T1000 (cell line): Measurements from ENCODE around the gene B4GALT5.
A peak's percentile ranks its signal among the peaks of the same experiment; 100 is the strongest.
"Not testable (repeated sequence)": the region's sequence is repeated elsewhere in the genome, so short reads cannot be mapped to it uniquely, and the experiment has no call there.

Experiments
- DNase-seq: peaks from one replicate; lab custom pipeline; 2025; ENCODE audit warnings: mixed read lengths; lab: John Stamatoyannopoulos, UW

Gene B4GALT5

DNA sequence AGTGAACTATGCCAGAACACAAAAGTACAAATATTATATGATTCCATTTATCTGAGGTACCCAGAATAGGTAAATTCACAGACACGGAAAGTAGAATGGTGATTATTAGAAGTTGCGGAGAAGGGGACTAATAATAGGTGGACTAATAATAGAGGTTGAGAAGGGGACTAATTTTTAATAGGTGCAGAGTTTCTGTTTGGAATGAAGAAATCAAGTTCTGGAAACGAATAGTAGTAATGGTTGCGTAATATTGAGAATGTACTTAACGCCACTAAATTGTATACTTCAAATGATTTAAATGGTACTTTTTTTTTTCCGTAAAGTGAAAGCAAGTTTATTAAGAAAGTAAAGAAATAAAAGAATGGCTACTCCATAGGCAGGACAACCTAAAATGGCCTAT is 33.2 kb downstream of the B4GALT5 start:
- no peak for DNase-seq

DNA sequence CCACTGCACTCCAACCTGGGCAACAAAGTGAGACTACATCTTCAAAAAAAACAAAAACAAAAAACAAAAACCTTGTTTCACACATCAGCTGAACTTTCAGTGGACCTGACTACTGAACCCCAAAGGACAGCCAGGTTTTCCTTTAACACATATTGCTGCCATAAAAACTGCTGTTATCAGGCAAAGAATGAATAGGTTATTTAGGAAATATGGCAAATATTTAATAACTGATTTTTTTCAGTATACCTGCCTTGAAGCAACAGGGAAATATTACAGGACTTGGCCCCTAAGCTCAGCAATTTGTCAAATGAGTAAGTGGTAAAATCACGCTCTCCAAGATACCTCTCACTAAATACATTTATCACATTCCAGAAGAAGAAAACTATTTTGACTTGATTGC is 34.0 kb downstream of the B4GALT5 start:
- DNase-seq = no peak

DNA sequence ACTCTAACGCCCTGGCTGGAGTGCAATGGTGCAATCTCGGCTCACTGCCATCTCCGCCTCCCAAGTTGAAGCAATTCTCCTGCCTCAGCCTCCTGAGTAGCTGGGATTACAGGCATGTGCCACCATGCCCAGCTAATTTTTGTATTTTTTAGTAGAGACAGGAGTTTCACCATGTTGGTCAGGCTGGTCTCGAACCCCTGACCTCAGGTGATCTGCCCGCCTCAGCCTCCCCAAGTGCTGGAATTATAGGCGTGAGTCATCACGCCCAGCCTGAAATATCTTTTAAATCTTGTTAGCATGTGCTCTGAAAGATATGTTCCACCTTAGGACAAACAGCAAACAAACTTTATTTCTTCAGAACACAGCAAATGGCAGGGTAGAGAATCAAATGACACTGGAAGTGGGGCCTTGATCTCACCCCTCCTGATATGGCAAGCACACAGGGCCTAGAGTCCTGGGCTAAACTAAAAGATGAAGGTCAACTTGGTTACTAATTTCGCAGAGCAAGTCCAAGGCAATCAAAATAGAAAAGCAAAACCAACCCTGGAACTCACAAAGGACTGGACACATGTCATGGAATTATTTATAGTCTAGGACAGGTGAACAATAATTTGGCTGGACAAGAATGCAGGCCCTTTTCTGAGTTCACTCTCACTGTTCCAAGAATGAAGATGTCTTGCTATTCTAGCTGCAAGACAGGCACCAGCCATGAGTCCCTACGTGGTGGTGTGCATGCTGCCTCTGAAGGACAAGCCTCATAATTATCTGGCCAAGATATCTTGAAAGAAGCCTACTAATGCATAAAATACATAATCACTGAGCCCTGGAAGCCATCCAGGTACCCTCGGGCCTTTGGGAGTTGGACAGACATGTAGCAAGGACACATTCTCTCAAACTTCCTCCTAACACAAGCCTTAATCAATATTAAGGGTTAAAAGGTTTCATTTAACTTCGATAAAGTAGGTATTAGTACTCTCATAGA is 35.6 kb downstream of the B4GALT5 start:
- DNase-seq = no peak

DNA sequence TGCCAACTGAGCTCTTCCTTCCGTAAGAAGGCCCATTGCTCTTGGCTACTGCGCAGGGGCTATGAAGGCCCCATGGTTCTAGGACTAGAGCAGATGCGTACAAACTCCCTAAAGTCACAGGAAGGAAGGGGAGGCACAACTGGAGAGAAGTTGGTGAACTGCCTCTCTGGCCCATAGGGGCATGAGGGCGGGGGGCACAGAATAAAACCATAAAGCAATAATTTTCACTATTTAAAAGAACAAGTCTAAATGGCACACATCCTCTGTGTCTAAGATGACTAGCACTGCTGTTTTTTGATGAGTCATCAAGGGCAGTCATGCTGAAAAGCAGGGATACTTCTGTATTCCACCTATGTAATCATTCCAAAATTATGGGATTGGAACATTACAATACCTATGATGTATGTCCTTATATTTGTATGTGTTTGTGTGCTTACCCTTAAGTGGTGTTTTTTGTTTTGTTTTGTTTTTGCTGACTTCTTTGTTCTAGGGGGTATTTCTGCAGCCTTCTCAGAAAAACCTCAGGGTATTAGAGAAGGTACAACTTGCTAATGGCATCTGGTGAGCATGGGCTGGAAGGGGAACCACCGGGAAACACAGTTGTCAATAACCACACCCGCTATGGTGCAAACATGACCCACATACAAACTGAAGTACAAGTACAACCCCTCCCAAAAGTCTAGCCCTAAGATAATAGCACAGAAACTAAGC is 36.9 kb downstream of the B4GALT5 start:
- no peak for DNase-seq

DNA sequence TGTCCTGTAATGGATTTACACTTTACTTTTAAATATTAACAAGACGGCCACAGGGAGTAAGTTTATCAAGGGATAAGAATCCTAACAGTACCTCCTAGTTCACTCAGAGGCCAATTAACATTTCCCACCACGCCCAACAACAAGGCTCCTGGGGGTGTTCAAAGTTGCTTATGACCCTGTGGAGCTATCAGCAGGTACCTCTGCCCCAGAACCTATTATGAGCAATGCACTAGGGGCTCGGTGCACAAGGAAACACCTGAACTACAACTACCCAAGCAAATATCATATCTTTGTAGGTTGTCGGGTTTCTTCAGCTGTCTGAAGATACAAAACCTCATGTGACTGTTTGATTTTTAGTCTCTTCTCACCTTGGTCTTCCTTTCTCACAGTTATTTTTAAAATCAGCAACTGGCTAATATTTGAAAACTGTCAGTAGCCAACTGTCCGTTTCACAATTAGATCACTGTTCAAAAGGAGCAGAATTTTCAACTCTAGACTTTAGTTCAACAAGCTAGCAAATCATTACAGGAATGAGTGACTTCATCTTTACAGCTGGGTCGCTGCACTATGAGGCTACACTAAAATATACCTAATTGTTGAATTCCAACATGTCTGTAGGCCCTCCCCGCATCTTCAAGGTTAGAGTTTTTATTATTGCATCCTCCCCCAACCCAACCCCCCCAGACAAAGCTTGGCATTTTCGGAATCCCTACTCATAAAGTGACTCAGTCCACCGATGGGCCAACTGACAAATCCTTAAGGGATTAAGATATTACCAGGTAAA is 38.1 kb downstream of the B4GALT5 start:
- DNase-seq = no peak

DNA sequence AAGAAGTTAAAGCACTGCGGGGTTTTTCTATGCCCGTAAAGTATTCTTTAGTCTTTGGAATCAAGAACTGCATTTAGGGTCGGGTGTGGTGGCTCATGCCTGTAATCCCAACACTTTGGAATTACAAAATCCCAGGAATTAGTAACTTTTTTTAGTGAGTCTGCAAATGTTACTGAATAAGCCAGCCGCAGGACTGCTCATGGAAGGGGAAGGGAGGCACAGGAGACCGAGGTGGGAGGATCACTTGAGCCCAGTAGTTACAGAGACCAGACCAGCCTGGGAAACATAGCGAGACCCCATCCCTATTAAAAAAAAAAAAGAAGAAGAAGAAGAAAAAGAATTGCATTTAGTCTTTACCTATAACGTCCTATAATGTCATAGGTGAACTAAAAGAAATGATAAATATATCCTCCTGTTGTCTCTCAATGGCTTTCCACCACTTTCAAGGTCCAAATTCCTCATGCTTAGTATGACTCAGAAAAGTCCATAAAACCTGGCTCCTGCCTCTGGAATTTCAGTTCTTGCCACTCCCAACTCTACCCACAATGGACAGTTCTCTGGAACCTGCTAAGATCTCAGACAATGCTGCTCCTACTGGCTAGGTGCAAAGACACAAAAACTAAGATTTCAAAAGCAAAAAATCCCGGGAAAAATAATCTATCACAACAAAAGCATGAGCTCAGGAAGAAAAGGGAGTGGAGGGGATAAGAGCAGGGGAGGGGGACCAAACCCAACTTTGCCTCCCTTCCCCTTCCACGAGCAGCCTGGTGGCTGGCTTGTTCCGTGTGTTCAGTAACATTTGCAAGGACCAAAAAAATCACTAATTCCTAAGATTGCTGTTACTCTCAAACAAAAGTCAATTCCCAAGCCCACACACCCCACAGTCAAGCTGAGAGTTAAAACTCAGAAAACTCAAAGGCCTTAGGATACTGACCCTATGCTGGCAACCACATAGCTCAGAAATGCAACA is 39.0 kb downstream of the B4GALT5 start:
- DNase-seq = peak; percentile 25

DNA sequence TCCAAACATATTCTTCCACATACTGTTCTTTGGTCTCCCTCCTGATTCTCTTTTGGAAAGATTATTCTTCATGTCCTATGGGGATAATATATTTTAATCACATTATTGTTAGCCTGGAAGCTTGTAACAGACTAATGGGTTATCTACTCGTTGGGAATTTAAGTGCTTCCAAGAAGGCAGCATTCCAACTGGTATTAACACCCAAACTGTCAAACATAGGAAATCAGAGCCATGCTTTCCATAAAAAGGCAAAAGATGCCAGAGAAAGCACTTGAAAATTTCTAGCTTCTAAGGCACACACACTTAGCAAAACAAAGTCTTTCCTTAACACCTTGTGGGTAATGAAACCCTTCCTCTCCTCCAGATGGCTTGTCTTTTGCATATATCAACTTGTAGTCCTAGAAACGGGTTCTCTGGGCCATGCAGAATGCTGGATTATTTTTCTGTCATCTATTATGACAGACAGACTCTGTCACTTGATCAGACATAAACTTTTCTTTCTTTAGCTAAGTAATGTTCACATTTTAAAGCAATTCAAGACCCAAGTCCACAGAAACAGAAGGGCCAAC is 41.5 kb downstream of the B4GALT5 start:
- no peak for DNase-seq

DNA sequence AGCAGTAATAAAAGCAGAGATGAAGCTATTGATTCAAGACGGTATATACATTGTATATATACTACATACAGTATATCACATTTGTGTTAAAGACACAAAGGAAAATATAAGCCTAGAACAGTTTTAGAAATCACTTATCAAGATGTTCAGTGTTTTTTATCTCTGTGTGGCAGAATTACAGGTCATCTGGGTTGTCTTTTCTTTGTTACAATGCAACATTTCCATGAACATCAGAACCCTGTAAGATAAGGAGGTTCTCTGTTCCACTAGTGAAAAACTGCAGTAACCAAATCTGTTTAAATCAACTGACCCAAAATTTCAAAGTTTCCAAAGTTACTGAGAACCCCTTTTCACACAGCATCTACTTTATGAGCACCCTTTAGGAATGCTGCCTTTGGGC is 42.2 kb downstream of the B4GALT5 start:
- DNase-seq = no peak

DNA sequence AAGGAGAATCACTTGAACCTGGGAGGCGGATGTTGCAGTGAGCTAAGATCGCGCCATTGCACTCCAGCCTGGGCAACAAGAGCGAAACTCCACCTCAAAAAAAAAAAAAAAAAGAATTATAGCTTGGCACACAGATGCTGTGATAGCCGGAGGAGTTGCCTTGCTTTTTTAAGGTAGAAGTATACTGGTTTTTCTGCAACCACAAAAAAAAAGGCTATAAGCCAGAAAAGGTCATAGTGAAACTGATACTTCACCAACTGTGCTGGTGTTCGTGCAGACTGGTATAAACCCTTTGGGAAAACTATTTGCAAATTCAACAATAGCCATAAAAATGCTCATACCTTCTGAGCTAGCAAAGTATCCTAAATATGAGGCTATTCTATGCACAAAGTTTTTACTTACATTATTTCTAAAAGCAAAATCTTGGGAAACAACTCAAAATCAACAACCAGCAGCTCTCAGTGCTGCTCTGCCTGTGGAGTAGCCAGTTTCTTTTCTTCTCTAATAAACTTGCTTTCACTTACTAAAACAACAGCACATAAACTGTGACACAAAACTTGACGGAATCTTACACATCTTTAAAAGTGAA is 44.0 kb downstream of the B4GALT5 start:
- no peak for DNase-seq

DNA sequence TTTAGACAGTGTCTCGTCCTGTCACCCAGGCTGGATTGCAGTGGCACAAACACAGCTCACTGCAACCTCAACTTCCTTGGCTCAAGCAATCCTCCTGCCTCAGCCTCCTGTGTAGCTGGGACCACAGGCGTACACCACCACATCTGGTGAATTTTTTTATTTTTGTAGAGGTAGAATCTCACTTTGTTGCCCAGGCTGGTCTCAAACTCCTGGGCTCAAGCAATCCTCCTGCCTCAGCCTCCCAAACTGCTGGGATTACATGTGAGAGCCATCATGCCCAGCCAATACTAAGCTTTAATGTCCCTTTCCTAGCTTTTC is 44.8 kb downstream of the B4GALT5 start:
- not testable (repeated sequence) for DNase-seq

DNA sequence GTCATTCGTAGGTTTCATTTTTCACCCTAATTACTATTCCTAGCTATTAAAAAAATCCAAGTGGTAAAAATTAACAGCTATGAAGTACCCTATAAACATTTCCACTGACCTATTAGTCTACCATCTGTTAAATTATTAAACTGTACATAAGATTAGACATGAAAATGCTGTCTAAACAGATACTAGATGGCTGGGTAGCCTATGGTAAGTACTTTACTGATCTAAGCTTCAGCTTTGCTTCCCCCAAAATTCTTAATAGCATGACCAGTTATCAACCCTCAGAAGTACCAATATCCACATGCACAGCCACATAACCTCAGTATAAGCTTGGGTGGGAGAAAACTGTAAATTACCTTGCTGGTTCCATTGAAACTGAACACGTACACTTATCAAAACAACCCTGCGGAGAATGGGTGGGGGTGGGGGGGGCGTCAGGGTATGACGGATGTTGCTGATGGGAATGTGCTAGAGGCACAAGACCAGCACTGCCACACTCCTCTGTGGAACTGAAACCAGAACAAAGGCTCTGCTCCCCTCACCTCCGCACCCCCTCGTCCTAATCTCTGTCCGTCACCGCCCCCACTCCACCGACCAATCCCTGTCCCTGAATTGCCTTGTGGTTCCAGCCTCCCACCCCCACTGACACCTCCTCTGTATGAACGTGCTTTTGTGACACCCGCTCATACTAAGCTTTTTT is 45.3 kb downstream of the B4GALT5 start:
- no peak for DNase-seq

DNA sequence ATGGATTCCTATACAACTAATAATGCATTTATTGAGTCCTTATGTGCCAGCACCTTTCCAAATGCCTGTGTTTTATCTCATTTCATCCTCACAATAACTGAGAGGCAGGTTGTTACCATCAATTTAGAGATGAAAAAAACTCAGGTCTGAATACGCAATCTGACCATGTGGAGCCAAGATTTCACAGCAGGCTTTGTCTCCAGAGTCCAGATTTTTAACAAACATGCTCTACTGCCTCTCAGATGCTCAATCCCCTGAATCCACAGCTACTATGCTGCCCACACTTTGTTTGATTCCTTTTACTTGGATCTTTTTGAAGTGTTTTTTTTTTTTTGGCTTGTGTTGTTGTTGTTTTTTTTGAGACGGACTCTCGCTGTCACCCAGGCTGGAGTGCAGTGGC is 46.8 kb downstream of the B4GALT5 start:
- DNase-seq = no peak

DNA sequence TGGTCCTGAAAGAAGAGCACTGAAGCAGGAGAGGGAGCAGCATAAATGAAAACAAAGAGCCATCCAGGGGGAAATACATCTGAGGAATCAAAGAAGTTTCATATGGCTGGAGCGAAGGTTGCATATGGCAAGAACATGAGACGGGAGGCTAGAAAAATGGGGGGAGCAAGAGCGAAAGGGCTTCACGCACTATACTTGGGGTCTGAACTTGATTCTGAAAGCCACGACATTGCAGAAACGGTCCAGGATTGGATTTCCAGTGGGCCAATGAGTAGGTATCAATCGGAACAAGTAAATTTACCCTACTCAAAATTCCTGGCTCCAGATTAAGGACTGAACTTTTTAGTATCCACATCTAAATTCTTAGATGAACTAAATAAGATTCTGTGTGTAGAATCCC is 47.9 kb downstream of the B4GALT5 start:
- no peak for DNase-seq

DNA sequence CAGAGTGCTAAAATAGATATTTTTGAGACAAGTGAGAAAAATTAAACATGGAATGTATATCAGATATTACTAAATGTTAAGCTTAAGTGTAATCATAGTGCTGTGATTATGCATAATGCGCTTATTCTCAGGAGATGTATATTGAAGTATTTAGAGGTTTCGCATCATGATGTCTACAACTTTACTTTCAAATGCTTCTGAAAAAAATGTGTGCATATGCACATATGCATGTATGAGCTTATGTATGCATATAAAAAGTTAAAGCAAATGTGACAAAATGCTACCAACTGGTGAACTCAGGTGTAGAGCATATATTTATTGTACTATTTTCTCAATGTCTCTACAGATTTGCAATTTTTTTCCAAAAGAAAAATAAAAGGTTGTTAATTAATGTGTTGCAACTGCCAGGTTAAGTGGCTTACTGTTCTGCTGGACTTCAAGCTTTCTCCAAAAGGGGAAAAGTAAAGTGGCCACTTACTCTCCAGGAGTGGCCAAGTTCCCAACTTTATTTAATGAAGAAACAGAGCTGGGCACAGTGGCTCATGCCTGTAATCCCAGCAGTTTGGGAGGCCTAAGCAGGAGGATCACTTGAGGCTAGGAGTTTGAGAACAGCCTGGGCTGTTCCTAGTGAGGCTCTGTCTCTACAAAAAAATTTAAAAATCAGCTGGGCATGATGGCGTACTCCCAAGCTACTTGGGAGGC is 48.9 kb downstream of the B4GALT5 start:
- no peak for DNase-seq

DNA sequence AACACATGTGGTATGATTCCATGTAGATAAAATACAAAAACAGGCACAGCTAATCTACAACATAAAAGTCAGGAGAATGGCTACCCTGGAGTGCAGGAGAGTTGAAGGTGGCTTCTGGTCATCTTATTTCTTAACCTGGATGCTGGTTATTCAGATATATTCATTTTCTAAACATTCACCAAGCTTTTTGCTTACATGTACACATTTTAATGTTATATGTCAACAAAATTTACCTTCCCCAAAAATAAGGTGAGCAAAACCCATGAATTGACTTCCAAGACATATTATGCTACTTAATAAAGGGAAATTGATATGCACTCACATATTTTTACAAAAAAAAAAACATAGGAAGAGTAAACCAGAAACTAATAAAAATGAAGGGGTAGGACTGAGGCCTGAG is 50.6 kb downstream of the B4GALT5 start:
- DNase-seq = no peak

DNA sequence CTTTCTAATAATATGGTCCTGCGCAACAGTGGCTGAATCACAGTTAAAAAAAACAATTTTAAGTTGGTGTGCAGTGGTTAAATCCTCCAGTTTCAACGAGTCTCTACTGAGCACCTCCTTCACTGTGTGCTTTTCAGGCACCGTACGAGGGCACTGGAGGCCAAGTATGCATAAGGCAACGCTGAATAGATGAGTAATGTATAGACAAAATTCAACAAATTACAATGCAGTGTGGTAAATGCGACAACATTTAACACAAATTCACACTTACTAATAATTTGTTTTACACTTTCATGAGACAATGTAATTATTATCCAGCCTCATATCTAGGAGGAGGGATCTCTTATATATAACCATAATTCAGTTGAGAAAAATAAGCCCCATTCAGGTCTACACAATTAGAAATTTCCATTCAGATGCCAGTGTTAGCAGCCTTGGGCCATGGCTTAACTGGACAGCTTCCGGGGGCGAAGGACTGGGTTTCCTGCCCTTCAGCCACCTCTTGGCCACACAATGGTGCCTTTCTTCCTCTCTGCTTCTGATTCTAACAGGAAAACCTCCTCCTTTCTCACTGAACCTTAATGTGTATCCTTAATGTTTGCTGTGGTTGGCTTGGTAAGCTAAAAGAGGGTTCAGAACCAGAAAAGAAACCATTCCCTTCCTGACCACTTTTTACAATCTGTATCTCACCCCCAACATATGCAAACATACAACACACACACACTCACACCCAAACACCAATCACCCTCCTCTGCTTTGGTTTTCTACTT is 51.9 kb downstream of the B4GALT5 start:
- no peak for DNase-seq

DNA sequence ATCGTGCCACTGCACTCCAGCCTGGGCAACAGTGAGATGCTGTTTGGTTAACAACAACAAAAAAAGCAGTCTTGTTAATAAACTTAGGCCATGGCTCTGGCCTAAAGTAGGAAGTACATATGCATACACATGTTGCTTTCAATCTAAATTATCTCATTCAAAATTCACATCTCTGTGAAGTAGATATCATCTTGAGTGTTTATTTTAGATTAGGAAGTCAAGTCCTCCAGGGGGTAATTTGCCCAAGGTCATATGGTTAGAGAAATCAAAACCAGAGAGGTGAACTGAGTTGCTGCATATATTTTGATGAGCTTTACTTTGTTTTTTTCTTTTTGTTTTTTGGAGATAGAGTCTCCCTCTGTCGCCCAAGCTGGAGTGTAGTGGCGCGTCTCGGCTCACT is 52.8 kb downstream of the B4GALT5 start:
- DNase-seq = no peak

DNA sequence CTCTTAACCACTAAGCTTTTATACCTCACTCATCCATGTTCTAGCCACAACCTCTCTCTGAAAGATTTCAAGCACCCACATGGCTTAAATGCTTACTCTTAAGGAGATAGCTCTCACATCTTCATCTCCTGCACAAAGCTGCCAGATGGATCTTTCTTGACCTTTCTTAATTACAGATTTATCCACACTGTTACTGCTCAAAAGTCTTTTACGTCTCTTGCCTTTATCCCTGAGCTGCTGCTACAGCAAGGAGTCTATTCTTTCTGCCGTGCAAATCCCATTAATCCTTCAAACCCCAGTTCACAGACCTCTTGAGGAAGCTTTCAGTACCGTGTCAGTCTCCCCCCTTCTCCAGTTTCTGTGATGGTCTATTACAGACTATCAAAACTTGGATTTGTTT is 54.6 kb downstream of the B4GALT5 start:
- DNase-seq = no peak

DNA sequence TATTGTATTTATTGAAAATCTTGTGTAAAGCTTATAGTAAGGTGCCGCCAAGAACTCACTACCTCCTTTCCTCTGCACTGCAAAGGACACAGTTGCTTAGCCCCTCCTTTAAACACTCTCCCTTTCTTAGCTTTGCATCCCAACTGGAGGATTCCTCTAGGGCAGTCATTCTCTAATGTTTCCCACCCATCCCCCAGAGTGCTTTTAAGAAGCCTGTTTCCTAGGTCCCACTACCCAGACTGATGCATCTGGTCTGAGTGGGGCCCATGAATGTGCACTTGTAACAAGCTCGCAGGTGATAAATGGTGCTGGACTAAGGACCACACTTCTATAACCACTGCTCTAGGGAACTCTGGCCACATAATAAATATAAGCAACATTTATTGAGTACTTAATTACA is 55.2 kb downstream of the B4GALT5 start:
- DNase-seq = no peak
